ENCODE results near the gene UBAC2. TPM values are rescaled to one million over a fixed set of nuclear protein-coding genes. Genes with fewer than 3 reads are reported as not detected.

UBAC2 gene, protein sequence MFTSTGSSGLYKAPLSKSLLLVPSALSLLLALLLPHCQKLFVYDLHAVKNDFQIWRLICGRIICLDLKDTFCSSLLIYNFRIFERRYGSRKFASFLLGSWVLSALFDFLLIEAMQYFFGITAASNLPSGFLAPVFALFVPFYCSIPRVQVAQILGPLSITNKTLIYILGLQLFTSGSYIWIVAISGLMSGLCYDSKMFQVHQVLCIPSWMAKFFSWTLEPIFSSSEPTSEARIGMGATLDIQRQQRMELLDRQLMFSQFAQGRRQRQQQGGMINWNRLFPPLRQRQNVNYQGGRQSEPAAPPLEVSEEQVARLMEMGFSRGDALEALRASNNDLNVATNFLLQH
- total RNA-seq = 41.8 and 48.2 TPM in 2 replicates

DNA sequence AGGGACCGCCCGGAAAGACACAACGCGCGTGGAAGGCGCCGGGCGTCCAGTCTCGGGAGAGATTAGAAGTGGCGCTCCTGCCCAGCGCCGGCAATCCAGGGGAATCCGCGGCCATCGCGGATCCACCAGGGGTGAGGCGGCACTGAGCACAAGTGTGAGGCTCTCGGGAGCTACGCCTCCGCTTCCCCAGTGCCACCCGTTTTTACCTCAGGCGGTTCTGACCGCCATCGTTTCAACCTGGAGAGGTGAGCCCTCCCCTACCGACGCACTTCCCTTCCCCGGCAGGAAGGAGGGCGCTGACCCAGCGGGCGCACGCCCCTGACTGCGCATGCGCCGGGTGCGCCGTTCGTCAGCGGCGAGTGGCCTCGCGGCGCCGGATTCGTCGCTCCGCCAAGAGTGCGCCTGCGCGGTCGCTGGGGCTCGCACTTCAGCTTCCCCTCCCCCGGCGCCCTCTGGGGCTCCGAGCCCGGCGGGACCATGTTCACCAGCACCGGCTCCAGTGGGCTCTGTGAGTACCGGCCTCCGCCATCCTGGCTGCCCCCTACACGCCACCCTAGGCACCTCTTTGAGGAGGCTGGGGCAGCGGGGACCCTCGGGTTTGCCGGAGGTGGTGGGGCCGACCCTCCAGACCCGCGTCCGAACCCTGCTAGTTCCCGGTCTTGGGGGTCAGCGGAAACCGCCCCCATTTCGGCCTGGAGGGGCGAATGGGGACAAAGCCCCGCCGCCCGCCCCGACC lies at the start of gene UBAC2:
UBAC2 (plus strand) TSS at position 423 of the 736 bp plus-strand sequence; CDS start at position 478, 55 bp downstream.

DNA sequence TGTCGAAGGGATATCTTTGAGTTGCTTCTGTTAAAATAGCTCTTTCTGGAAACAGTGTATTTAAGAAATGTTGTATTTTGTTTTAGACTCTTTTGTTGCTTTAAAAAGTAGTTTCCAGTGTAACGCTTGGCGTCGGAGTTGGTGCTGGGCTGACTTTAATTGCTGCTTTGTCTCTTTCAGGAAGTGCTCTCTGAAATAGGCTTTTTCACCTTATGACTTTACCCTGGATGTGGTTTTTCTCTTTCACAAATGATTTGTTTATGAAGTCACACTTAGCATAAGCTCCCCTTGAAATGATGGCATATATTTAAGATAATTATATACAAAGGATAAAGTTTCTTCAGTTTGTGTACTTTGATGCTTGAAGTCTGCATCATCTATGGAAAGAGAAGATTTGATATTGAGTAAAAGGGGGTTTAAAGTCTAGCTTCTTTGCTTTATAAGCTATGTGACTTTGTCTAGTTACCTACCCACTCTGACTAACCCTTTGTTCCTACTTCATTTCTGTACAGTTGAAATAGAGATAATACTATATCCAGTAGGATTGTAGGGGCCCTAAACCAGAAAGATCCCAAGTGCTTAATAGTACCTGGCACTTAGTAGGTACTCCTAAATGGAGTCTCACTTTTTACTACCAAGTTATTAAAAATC lies 57.7 kb downstream of the UBAC2 start, which contains the start of gene GPR18:
GPR18 (minus strand) TSS at position 170 of the 651 bp plus-strand sequence. CDS start 2,507 bp downstream, outside the sequence.

DNA sequence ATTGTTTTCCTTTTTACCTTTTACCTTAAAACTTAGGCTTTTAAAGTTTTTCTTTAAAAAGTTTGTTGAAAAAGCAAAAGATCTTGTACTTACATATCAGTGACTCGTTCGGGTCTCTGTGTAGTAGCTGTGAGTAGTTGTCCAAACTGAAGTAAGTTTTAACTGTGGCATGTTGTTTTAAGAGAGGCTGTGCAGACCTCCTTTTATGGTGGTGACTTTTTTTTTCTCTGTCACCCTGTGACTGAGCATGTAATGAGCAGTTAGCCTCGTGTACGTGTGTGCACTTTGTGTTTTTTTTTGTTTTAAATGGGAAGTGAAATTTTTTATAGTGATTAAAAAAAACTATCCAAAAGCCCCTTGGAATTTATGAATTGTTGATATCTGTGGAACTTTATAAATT lies 106.6 kb downstream of the UBAC2 start, which contains the start of gene GPR183:
GPR183 (minus strand) TSS at position 153 of the 400 bp plus-strand sequence. CDS start 11,254 bp downstream, outside the sequence.

Small RNA genes lying within 50 kb of the gene (small RNA-seq; reads per million reads assigned to genes)
- gene MIR623 = not detected
- gene RN7SKP9 = not detected

Other genes starting within 250 kb of the UBAC2 start
- 32.1 and 53.7 TPM in 2 replicates for gene DOCK9, start 222.8 kb upstream of the UBAC2 start, total RNA-seq
- gene GPR18, start 57.5 kb downstream of the UBAC2 start, total RNA-seq = not detected in 2 replicates
- 0.11 and 0.52 TPM in 2 replicates for gene GPR183, start 106.5 kb downstream of the UBAC2 start, total RNA-seq